ENCODE results near the gene USP13. TPM values are rescaled to one million over a fixed set of nuclear protein-coding genes. Genes with fewer than 3 reads are reported as not detected.

USP13 gene
- total and polyA plus RNA-seq, 2 donors (not counting 3 experiments of a cell fraction or from before 2014, with no cell fraction given), result 5.8 to 24.0 TPM

- H3K27me3 ChIP-seq (ENCODE audit: control insufficient read depth in 2 of 2, insufficient read depth in 2 of 2, low read length in 2 of 2), result no peaks in the 10 kb centered on the region
- no peaks in the 10 kb centered on the region for H4K20me1 ChIP-seq (replicated peaks; ENCODE audit: control insufficient read depth, extremely low read depth, insufficient read depth, low read length)
- dilution Hi-C loops (cut with MboI; ENCODE audit: extremely low pct_ligation_motif_present, low sequenced_read_pairs), result no loop called here
- no peaks in the 10 kb centered on the region for H3K4me1 ChIP-seq (ENCODE audit: control insufficient read depth, extremely low read depth, insufficient read depth, low read length)
- H3K9ac ChIP-seq (replicated peaks; ENCODE audit: extremely low read depth, insufficient read depth, low read length), result no peak overlapping the region
- H2AFZ ChIP-seq (ENCODE audit: low read depth, low read length), result no peak overlapping the region
- H3K4me2 ChIP-seq (ENCODE audit: insufficient read depth, low read length), result no peak overlapping the region
- DNase-seq (ENCODE audit: low read depth, low spot score) (no peak), FAIRE-seq (no peak)
- POLR2A ChIA-PET, result no interaction called here
- TF ChIP-seq MAX (IDR thresholded peaks at IDR 0.05; ENCODE audit: insufficient read depth, insufficient read length), result no peak
- no peaks in the 10 kb centered on the region for H3K9me3 ChIP-seq (replicated peaks; ENCODE audit: control insufficient read depth, insufficient read depth, low read length)
- CTCF ChIA-PET, result interaction anchor here (1.4 kb wide), 1 partner anchor 32 kb away, joined by 4 read pairs; no protein-coding TSS in a partner anchor
- H3K27ac ChIP-seq (ENCODE audit: insufficient read depth, low read depth, low read length), result no peak overlapping the region
- no peaks in the 10 kb centered on the region for H3K36me3 ChIP-seq (ENCODE audit: control insufficient read depth in 2 of 2, extremely low read depth in 1 of 2, insufficient read depth in 2 of 2, low read length in 2 of 2)
- no TSS peak for BruUV-seq (replicated peaks)
- intact Hi-C loops (cut with micrococcal nuclease), result no loop called here
- H3K4me3 ChIP-seq (replicated peaks in 1 of 3; ENCODE audit: insufficient read depth in 1 of 3, low read depth in 1 of 3, low read length in 3 of 3), result no peak overlapping the region
- no peaks in the 10 kb centered on the region for H3K9me1 ChIP-seq (replicated peaks; ENCODE audit: control insufficient read depth, extremely low read depth, insufficient read depth, low read length)
- H3K79me2 ChIP-seq (ENCODE audit: control insufficient read depth, insufficient read depth, low read length), result no peaks in the 10 kb centered on the region
Measured at GRCh38 chr3:179646177-179646576, 6.7 kb upstream of the USP13 start.

GRCh38 chr3:179651687-179652446 lies 973 bp upstream of the USP13 start:
- dilution Hi-C loops (cut with MboI; ENCODE audit: extremely low pct_ligation_motif_present, low sequenced_read_pairs), result no loop called here
- peak overlapping the region; percentile 79 to 86 (median 80) for H3K4me3 ChIP-seq (replicated peaks in 1 of 3; ENCODE audit: insufficient read depth in 1 of 3, low read depth in 1 of 3, low read length in 3 of 3)
- intact Hi-C loops (cut with micrococcal nuclease), result loop anchor here (2.0 to 5.0 kb wide), 4 partner anchors 37 to 950 kb away; partner anchors contain the start of genes MRPL47, NDUFB5 and TTC14
- H3K9ac ChIP-seq (replicated peaks; ENCODE audit: extremely low read depth, insufficient read depth, low read length), result peak overlapping the region; percentile 85
- no peaks in the 10 kb centered on the region for H3K27me3 ChIP-seq (ENCODE audit: control insufficient read depth in 2 of 2, insufficient read depth in 2 of 2, low read length in 2 of 2)
- H3K36me3 ChIP-seq (ENCODE audit: control insufficient read depth in 2 of 2, extremely low read depth in 1 of 2, insufficient read depth in 2 of 2, low read length in 2 of 2), result no peaks in the 10 kb centered on the region
- no peak for DNase-seq (ENCODE audit: low read depth, low spot score)
- TF ChIP-seq POLR2AphosphoS5 (IDR thresholded peaks at IDR 0.05; ENCODE audit: insufficient read depth, low read depth, low read length) (no peak), FOS (IDR thresholded peaks at IDR 0.05; ENCODE audit: borderline replicate concordance, insufficient read depth, low read length) (no peak), EZH2 (IDR thresholded peaks at IDR 0.05; ENCODE audit: borderline replicate concordance, low read depth, low read length, severe bottlenecking) (no peak), GATA2 (IDR thresholded peaks at IDR 0.05; ENCODE audit: insufficient read depth, insufficient read length, low read depth, low read length) (no peak), MAX (IDR thresholded peaks at IDR 0.05; ENCODE audit: insufficient read depth, insufficient read length) (no peak)
- H3K4me2 ChIP-seq (ENCODE audit: insufficient read depth, low read length), result peak overlapping the region; percentile 88
- peak overlapping the region; percentile 87 for H2AFZ ChIP-seq (ENCODE audit: low read depth, low read length)
- H3K4me1 ChIP-seq (ENCODE audit: control insufficient read depth, extremely low read depth, insufficient read depth, low read length), result peaks cover 13% of the 10 kb centered on the region
- ChIA-PET CTCF (interaction anchor here (1.5 to 2.3 kb wide), 3 partner anchors 11 to 943 kb away, joined by 3 to 6 read pairs (median 6); no protein-coding TSS in a partner anchor), POLR2A (interaction anchor here (0.6 to 1.4 kb wide), 2 partner anchors 20 to 21 kb away, joined by 5 read pairs; no protein-coding TSS in a partner anchor)
- H4K20me1 ChIP-seq (replicated peaks; ENCODE audit: control insufficient read depth, extremely low read depth, insufficient read depth, low read length), result no peaks in the 10 kb centered on the region
- TSS peak; percentile 41 for BruUV-seq (replicated peaks)
- no peak for FAIRE-seq
- H3K9me3 ChIP-seq (replicated peaks; ENCODE audit: control insufficient read depth, insufficient read depth, low read length), result no peaks in the 10 kb centered on the region
- H3K27ac ChIP-seq (ENCODE audit: insufficient read depth, low read depth, low read length), result peak overlapping the region; percentile 74
- H3K9me1 ChIP-seq (replicated peaks; ENCODE audit: control insufficient read depth, extremely low read depth, insufficient read depth, low read length), result no peaks in the 10 kb centered on the region
- H3K79me2 ChIP-seq (ENCODE audit: control insufficient read depth, insufficient read depth, low read length), result peaks cover 27% of the 10 kb centered on the region

All from endothelial cell of umbilical vein (primary cell).